ENCODE results near the gene KCNQ1OT1. TPM values are rescaled to one million over a fixed set of nuclear protein-coding genes. Genes with fewer than 3 reads are reported as not detected.
A peak's percentile ranks its signal among the peaks of the same experiment; 100 is the strongest.

The KCNQ1OT1 gene
- total RNA-seq, 1 donor from 2014 or later: 0.33 TPM

DNA sequence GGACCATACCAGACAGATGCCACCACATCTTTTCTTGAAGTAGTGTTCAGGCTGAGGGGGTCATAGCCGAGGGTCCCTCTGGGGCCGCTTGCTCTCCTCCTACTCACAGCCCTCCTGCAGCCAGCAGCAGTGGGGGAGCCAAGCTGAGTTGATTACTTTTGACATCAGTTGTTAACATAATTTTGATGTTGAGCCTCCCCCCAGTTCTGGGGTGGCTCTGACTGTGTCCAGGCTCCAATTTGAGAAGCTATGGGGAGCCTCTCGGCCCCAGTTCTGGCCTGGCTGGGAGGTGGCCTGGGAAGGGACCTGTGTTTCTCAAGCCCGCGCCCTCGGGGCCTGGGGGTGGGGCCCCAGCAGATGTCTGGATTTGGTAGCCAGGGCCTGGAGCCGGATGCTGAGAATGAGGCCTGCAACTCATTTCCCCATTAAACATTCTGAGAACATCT, 47.9 kb downstream of the KCNQ1OT1 start:
- DNase-seq: peak; percentile 49

DNA sequence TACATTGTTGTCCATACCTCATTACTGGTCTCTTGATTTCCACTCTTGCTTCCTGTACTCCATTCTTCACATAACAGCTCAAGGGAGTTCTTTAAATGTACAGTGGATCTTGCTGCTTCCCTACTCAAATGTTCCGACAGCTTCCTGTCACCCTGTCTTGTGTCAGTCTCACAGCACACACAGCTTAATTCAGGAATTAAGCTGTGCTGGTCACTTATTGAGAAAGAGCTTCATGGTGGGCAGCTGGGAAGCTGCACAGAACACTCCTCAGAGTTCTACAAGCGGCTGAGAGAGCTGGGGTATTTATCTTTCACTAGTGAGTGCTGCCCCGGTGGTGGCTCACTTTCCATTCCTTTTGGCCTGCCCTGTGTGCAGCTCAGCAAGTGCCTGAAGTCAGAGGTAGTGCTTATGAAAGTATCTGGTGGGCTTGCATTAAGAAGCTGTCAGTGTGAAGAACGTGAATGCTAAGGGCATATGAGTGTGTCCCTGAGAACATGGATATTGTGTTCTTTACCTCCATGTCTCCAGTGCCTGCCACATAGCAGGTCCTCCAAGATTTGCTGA, 48.7 kb downstream of the KCNQ1OT1 start:
- peaks cover 10% of the 10 kb centered on the region for H3K4me1 ChIP-seq
- H3K27ac ChIP-seq (replicated peaks): no peak overlapping the region
- no peak overlapping the region for H3K4me3 ChIP-seq
- TF ChIP-seq, protein P1, sequence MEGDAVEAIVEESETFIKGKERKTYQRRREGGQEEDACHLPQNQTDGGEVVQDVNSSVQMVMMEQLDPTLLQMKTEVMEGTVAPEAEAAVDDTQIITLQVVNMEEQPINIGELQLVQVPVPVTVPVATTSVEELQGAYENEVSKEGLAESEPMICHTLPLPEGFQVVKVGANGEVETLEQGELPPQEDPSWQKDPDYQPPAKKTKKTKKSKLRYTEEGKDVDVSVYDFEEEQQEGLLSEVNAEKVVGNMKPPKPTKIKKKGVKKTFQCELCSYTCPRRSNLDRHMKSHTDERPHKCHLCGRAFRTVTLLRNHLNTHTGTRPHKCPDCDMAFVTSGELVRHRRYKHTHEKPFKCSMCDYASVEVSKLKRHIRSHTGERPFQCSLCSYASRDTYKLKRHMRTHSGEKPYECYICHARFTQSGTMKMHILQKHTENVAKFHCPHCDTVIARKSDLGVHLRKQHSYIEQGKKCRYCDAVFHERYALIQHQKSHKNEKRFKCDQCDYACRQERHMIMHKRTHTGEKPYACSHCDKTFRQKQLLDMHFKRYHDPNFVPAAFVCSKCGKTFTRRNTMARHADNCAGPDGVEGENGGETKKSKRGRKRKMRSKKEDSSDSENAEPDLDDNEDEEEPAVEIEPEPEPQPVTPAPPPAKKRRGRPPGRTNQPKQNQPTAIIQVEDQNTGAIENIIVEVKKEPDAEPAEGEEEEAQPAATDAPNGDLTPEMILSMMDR (IDR thresholded peaks at IDR 0.05; ENCODE audit: borderline replicate concordance): no peak
- H3K9me3 ChIP-seq (replicated peaks): peaks cover 100% of the 10 kb centered on the region
- no peak for DNase-seq
- no peaks in the 10 kb centered on the region for H3K36me3 ChIP-seq
- no peaks in the 10 kb centered on the region for H3K27me3 ChIP-seq (ENCODE audit: low read depth)
- intact Hi-C loops (cut with micrococcal nuclease): no loop called here

More for the DNA sequence above, 47.9 kb downstream of the KCNQ1OT1 start:
- H3K27ac ChIP-seq (replicated peaks): peak overlapping the region; percentile 52
- H3K27me3 ChIP-seq (ENCODE audit: low read depth): no peaks in the 10 kb centered on the region
- TF ChIP-seq, protein P1 (IDR thresholded peaks at IDR 0.05; ENCODE audit: borderline replicate concordance): no peak
- H3K4me3 ChIP-seq: no peak overlapping the region
- peaks cover 99% of the 10 kb centered on the region for H3K9me3 ChIP-seq (replicated peaks)
- peaks cover 10% of the 10 kb centered on the region for H3K4me1 ChIP-seq
- intact Hi-C loops (cut with micrococcal nuclease): no loop called here
- no peaks in the 10 kb centered on the region for H3K36me3 ChIP-seq

DNA sequence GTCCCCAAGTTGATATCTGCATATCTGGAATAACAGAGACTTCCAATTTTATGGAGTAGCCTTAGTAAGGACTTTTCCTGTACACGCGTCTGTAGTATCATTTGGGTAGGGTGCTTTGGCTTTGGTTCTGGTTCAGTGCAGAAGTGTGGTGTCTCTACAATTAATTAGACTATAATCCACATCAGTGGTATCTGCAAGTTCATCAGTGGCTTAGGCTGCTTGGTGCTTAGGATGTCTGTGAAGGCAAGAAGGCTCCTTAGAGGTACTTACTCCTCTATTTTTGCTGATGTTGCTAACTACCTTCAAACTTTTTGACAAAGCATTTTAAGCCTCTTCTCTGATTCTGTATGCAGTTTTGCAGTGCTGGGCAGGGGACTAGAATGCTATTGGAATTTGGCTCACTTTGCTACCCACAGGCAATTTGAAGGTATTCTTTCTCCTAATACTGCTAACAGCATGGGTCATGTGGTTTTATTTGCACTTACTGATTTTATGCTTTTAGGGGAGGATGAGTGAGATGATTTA, 49.4 kb downstream of the KCNQ1OT1 start:
- Histone ChIP-seq H3K27me3 (ENCODE audit: low read depth) (no peaks in the 10 kb centered on the region), H3K9me3 (replicated peaks) (peaks cover 100% of the 10 kb centered on the region), H3K27ac (replicated peaks) (no peak overlapping the region), H3K4me3 (no peak overlapping the region), H3K36me3 (no peaks in the 10 kb centered on the region), H3K4me1 (peaks cover 10% of the 10 kb centered on the region)
- TF ChIP-seq, protein P1 (IDR thresholded peaks at IDR 0.05; ENCODE audit: borderline replicate concordance): no peak
- no peak for DNase-seq
- intact Hi-C loops (cut with micrococcal nuclease): no loop called here

DNA sequence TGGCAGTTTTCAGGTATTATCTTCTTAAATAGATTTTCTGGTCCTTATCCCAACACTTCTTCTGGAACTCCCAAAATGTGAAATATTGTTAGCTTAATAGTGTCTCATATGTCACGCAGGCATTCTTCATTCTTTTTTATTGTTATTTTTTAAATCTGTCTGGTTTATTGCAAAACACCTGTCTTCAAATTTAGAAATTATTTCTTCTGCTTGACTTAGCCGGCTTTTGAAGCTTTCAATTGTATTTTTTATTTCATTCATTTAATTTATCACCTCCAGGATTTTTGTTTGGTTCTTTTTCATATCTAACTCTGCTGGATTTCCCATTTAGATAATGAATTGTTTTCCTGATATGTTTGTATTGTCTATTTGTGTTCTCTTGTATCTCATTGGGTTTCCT, 49.9 kb downstream of the KCNQ1OT1 start:
- no peak for DNase-seq
- TF ChIP-seq, protein P1 (IDR thresholded peaks at IDR 0.05; ENCODE audit: borderline replicate concordance): no peak
- Histone ChIP-seq H3K27ac (replicated peaks) (no peak overlapping the region), H3K9me3 (replicated peaks) (peaks cover 100% of the 10 kb centered on the region), H3K4me1 (peaks cover 10% of the 10 kb centered on the region), H3K27me3 (ENCODE audit: low read depth) (no peaks in the 10 kb centered on the region), H3K36me3 (no peaks in the 10 kb centered on the region), H3K4me3 (no peak overlapping the region)
- intact Hi-C loops (cut with micrococcal nuclease): no loop called here

DNA sequence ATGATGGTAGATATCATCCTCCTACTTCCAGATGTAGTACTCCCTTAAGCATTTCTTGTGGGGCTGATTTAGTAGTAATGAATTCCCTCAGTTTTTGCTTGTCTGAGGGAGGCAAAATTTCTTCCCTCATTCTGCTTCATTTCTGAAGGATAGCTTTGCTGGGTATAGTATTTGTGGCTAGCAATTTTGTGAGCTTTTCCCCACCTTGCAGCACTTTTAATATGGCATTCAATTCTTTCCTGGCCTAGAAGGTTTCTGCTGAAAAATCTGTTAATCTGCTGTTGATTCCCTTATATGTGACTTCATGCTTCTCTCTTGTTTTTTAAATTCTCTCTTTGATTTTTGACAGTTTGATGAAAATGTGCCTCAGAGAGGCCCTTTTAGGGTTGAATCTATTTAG, 50.4 kb downstream of the KCNQ1OT1 start:
- Histone ChIP-seq H3K9me3 (replicated peaks) (peaks cover 100% of the 10 kb centered on the region), H3K4me3 (no peak overlapping the region), H3K36me3 (no peaks in the 10 kb centered on the region), H3K4me1 (peaks cover 10% of the 10 kb centered on the region), H3K27me3 (ENCODE audit: low read depth) (no peaks in the 10 kb centered on the region), H3K27ac (replicated peaks) (no peak overlapping the region)
- no peak for DNase-seq
- TF ChIP-seq, protein P1 (IDR thresholded peaks at IDR 0.05; ENCODE audit: borderline replicate concordance): no peak
- intact Hi-C loops (cut with micrococcal nuclease): no loop called here
